Sigmoid colon (tissue), 4 donors: ENCODE measurements around the gene PREX1.

ENCODE experiments used
- POLR2AphosphoS5 ChIP-seq, 4 donors: sonication (generic); formaldehyde crosslinking; IDR thresholded peaks; one replicate each; pipeline ENCODE4 v1.6.1; 2017; ENCODE audit warnings: antibody characterized with exemption in 4 of 4
- TF ChIP-seq, protein P1 (sequence below), 4 experiments: fragments of 450-650 bp in 3 of 4; fragments of 200-600 bp in 1 of 4; IDR thresholded peaks; one replicate each; pipeline ENCODE4 v1.5.1; 2016 to 2019; ENCODE audit warnings: antibody characterized with exemption in 4 of 4, mild to moderate bottlenecking in 3 of 4, moderate library complexity in 2 of 4

GRCh38 chr20:48719598-48720255 lies 108.1 kb downstream of the PREX1 start:
- no peak for TF ChIP-seq POLR2AphosphoS5 (IDR thresholded peaks at IDR 0.05)
- TF ChIP-seq, protein P1, sequence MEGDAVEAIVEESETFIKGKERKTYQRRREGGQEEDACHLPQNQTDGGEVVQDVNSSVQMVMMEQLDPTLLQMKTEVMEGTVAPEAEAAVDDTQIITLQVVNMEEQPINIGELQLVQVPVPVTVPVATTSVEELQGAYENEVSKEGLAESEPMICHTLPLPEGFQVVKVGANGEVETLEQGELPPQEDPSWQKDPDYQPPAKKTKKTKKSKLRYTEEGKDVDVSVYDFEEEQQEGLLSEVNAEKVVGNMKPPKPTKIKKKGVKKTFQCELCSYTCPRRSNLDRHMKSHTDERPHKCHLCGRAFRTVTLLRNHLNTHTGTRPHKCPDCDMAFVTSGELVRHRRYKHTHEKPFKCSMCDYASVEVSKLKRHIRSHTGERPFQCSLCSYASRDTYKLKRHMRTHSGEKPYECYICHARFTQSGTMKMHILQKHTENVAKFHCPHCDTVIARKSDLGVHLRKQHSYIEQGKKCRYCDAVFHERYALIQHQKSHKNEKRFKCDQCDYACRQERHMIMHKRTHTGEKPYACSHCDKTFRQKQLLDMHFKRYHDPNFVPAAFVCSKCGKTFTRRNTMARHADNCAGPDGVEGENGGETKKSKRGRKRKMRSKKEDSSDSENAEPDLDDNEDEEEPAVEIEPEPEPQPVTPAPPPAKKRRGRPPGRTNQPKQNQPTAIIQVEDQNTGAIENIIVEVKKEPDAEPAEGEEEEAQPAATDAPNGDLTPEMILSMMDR (IDR thresholded peaks at IDR 0.05), result no peak
